GM11168 (cell line): ENCODE results near the gene INO80C.

Experiments used
- in situ Hi-C: fragments of 300-500 bp; cut with MboI; formaldehyde crosslinking; loops from one replicate; pipeline ENCODE4 v1.12.0; 2022; ENCODE audit warnings: low sequenced_read_pairs; ENCODE audit not compliant: unreplicated experiment

The INO80C gene

GRCh38 chr18:35513181-35513936 is 15.6 kb upstream of the INO80C start:
- in situ Hi-C loops = no loop called here

- in situ Hi-C loops = no loop called here
Measured at GRCh38 chr18:35512761-35513160, 15.0 kb upstream of the INO80C start.

DNA sequence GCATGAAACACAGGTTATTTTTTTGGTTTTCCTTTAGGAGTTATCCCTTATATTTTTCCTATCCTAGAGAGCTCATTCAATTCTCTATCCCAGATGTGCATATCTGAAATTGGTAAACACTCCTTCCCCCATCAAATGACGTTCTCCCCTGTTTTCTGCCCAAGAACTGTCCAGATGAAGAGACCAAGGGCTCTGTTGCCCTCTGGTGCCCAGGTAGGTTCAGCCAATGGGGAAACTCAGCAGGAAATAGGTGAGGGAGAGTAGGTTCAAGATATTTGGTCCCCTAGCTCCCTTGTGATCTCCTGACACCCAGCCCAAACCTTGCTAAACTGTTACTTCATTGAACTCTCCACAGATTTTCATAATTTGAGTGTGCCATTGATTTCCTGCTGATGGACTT is 14.1 kb upstream of the INO80C start:
- in situ Hi-C loops = no loop called here

GRCh38 chr18:35511428-35511827 is 13.7 kb upstream of the INO80C start:
- in situ Hi-C loops = no loop called here

DNA sequence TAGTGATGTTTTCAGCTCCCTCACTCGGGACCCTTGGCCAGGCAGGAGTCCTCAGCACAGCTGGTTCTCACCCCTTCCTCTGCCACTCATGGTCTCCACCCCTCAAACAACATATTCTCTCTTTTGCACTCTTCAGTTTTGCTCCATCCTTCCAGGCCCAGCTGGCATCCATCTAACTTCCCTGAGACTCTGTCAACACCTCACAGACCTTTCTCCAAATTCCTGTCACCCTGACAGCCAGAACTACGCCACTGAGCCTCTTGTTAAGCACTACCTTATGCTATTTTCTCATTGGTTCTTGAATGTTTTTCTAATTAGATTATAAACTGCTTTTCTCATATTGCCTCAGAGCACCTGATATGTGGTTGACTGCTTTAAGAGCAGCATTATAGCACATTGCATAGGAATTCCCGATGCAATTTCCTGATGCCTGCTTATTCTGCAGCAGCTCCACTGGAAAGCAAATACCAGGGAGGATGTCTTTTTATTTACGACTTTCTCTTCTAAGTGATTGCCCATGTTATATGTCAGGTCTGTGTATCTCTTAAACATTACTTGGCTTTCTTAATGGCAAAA is 12.4 kb upstream of the INO80C start:
- in situ Hi-C loops = no loop called here

DNA sequence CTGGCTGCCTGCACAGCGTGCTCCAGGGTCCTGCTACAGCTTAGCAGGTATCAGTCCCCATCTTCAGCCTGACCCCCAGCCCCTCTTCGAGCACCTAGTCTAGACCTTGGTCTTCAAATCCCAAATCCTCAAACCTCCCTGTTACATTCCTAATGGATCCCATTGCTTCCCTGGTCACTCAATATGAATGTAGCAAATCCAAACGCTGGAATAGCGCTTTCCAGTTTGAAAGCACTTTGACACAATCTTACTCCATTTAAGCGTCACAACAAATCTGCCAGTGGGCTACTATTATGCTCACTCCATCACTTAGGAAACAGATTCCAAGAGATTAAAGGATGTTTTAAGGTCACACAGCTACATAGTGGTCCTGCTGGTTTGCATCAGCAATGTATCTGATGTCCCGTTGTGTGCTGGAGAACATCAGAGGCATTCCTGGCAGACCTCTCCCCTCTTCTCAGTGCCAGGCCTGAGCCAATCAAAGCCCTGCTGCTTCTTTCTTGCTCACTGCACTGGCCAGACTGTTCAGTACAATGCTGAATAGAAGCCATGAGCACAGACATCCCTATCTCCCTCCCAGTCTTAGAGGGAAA is 11.1 kb upstream of the INO80C start:
- in situ Hi-C loops = no loop called here

- in situ Hi-C loops = no loop called here
Measured at GRCh38 chr18:35508030-35508429, 10.3 kb upstream of the INO80C start.

- in situ Hi-C loops = no loop called here
Measured at GRCh38 chr18:35507623-35508022, 9.9 kb upstream of the INO80C start.

- in situ Hi-C loops = no loop called here
Measured at GRCh38 chr18:35507192-35507591, 9.4 kb upstream of the INO80C start.

DNA sequence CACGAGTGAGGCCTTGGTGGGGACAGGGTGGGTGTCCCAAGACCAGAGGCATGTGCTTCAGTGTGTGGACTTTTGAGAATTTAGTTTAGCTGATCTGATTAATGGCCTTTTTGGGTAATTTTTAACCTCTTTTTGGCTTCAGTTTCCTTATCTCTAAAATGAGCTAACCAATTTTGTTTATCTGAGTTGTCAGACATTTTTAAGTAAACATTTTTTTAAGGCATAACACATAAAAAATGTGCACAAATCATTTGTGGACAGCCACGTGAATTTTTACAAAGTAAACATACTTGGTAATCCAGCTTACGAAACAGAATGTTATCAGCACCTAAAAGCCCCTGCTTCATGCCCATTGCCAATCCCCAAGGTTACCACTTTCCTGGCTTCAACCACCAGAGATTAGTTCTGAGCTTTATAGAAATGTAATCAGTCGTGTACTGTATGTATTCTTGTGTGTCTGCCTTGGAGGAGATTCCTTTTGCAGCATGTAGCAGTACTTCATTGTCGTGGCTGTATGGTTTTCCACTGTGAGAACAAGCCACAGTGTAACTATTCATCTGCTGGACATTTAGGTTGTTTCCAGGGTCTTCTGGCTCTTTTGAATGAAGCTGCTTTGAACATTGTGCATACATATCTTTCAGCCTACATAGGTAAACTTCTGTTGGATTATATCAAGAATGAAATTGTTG is 8.4 kb upstream of the INO80C start:
- in situ Hi-C loops = no loop called here

- in situ Hi-C loops = no loop called here
Measured at GRCh38 chr18:35504996-35505395, 7.2 kb upstream of the INO80C start.

DNA sequence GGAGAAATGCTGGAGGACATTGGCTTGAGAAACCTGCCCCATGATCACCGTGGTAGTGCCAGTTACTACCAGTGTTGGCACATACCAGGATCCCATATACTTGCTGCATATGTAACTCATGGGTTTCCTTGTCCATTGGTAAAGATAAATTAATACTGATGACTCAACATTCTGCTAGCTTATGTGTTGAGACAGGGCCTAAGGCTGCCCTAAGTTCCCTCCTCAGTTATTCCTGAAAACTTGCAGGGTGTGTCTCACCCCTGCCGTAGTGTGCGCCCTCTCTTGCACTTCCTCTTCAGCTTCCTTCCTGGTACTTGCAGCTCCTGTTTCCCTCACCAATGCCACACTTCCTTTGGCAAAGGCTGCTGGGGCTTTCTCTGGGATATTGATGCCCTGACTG is 4.3 kb upstream of the INO80C start:
- in situ Hi-C loops = no loop called here

DNA sequence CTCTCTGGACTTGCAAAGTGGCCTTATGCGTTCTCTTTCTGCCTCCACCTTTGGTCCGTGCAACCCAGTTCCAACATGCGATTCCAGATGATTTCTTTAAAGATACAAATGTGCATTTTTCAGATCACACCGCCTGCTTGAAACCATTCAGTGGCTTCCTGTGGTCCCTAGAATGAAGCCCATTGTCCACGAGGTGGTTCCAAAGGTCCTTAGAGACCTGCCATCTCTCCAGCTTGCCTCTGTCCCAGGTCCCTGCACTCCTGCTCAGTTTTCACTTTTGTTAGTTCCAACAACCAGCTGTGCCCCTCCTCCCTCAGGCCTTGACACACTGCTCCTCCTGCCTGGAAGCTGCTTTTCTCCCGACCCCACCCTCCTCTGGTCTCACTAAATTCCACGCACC is 3.6 kb upstream of the INO80C start:
- in situ Hi-C loops = no loop called here

GRCh38 chr18:35500113-35500512 is 2.4 kb upstream of the INO80C start:
- in situ Hi-C loops = no loop called here

DNA sequence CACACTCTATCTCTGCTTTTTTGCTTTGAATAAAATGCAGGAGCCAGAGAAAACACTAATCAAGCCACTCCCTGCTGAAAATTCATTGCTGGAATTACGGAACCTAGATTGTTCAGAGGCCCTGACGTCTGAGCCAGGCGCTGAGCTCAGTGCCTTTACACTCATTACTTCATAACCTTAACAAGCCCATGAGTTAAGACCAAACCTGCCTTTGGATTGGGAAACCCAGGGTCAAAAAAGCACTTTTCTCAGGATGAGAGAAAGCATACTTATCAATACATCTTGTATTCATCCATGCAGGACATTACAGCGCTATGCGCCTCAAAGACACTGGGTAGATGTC is 762 bp downstream of the INO80C start:
- in situ Hi-C loops = no loop called here

GRCh38 chr18:35495536-35496314 is 2.0 kb downstream of the INO80C start:
- in situ Hi-C loops = no loop called here

DNA sequence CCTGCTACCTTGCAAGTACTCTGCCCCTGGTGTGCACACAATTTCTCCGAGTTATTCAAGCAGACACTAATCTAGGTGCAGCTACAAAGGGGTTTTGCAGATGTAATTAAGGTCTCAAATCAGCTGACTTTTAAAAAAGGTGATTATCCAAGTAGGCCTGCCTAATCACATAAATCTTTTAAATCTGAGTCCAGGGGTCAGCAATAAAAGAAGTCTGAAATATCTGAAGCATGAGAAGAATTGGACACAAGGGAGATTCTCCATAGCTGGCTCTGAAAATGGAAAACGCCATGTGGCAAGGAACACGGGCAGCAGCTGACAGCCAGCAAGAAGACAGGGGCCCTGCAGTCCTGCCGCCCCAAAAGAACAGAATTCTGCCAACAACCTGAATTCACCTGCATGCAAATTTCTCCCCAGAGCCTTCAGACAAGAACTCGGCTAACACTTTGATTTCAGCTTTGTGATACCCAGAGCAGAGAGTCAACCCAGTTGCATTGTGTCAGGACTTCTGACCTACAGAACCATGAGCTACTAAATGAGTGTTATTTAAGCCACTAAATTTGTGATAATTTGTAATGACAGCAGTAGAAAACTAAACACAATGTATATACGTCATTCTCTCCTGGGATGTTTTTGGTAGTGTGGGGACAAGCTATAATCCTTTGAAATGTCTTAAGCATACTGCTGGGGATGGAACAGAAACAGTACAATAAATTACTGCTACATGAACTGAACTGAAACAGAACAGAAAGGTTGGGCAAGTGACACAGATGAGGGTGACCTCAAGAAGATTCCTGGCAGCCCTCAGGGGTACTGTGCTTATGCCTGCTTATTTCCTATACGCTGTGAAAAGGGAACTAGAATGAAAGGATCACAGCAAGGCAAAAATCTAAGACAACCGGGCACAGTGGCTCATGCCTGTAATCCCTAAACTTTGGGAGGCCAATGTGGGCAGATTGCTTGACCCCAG is 3.2 kb downstream of the INO80C start:
- in situ Hi-C loops = no loop called here

- in situ Hi-C loops = no loop called here
Measured at GRCh38 chr18:35491700-35492077, 6.1 kb downstream of the INO80C start.

DNA sequence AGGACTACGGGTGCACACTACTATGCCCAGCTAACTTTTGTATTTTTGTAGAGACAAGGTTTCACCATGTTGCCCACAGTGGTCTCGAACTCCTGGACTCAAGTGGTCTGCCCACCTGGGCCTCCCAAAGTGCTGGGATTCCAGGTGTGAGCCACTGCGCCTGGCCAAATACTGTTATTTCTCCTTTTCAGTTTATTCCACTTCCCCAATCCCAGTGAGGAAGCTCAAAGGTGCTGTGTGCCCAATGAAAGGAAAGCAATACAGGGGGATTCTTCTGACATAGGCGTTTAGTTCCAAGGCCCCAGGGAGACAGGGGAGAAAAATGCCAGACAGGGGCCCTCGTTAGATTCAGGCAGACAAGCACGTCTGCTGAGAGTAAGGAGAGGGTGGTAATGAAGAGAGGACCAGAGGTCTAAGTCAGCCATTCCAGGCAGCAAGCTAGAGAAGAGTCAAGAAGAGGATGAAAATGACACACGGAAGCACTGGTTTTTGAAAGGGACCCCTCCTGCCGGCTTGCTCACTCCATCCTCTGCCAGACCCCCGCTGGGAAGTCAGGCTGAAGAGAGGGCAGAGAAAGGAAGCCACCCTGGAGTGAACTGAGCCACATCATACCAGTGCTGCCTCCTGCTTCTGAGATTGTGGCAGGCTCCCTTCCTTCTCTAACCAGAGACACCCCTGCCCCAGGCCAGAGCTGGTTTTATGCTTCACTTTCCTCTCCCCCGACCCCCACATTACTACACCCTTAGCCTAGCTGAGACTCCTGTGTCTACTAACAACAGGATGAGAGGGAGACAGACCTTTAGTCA is 6.7 kb downstream of the INO80C start:
- in situ Hi-C loops = no loop called here
